ENCODE data around the gene EPHA5. TPM values are rescaled to one million over a fixed set of nuclear protein-coding genes. Genes with fewer than 3 reads are reported as not detected.

Gene EPHA5
- total and polyA plus RNA-seq, 4 donors: 0.02 to 0.15 (median 0.11) TPM; not detected in 1

GRCh38 chr4:65495439-65495838 lies 174.8 kb downstream of the EPHA5 start:
- DNase-seq: no peak
- 84 to 92% methylated on average over 1 of the region's 1 CpG for WGBS, 2 donors
- no peaks in the 10 kb centered on the region for H3K36me3 ChIP-seq (ENCODE audit: control insufficient read depth in 4 of 4, insufficient read depth in 4 of 4, low read length in 4 of 4)
- H3K27me3 ChIP-seq (ENCODE audit: control insufficient read depth in 3 of 3, insufficient read depth in 3 of 3, low read length in 2 of 3): no peaks in the 10 kb centered on the region
- no peak overlapping the region for H3K9ac ChIP-seq (ENCODE audit: insufficient read depth in 1 of 2, low read length in 2 of 2)
- H3K4me3 ChIP-seq: no peak overlapping the region
- no peak for TF ChIP-seq CTCF (IDR thresholded peaks at IDR 0.05; ENCODE audit: control extremely low read depth, extremely low read depth)
- no peaks in the 10 kb centered on the region for H3K4me1 ChIP-seq (ENCODE audit: control insufficient read depth in 5 of 5, insufficient read depth in 5 of 5, low read length in 5 of 5)
- no peak for ATAC-seq (ENCODE audit: insufficient read depth, low FRiP score)
- no peak overlapping the region for H3K27ac ChIP-seq (ENCODE audit: low read depth in 1 of 2, low read length in 1 of 2)
- peaks cover 0 to 3% (median 0%) of the 10 kb centered on the region in 4 donors for H3K9me3 ChIP-seq (ENCODE audit: control insufficient read depth in 4 of 4, insufficient read depth in 3 of 4, low read length in 3 of 4)

- Histone ChIP-seq H3K36me3 (ENCODE audit: control insufficient read depth in 4 of 4, insufficient read depth in 4 of 4, low read length in 4 of 4) (no peaks in the 10 kb centered on the region), H3K4me3 (no peak overlapping the region), H3K27me3 (ENCODE audit: control insufficient read depth in 3 of 3, insufficient read depth in 3 of 3, low read length in 2 of 3) (no peaks in the 10 kb centered on the region), H3K9ac (ENCODE audit: insufficient read depth in 1 of 2, low read length in 2 of 2) (no peak overlapping the region), H3K27ac (ENCODE audit: low read depth in 1 of 2, low read length in 1 of 2) (no peak overlapping the region), H3K9me3 (ENCODE audit: control insufficient read depth in 4 of 4, insufficient read depth in 3 of 4, low read length in 3 of 4) (peaks cover 0 to 4% (median 0%) of the 10 kb centered on the region in 4 donors), H3K4me1 (ENCODE audit: control insufficient read depth in 5 of 5, insufficient read depth in 5 of 5, low read length in 5 of 5) (no peaks in the 10 kb centered on the region)
- no peak for DNase-seq
- no peak for ATAC-seq (ENCODE audit: insufficient read depth, low FRiP score)
- no peak for TF ChIP-seq CTCF (IDR thresholded peaks at IDR 0.05; ENCODE audit: control extremely low read depth, extremely low read depth)
- 74 to 78% methylated on average over 1 of the region's 1 CpG for WGBS, 2 donors
Measured at GRCh38 chr4:65482410-65482809, 187.9 kb downstream of the EPHA5 start.

- no peaks in the 10 kb centered on the region for H3K4me1 ChIP-seq (ENCODE audit: control insufficient read depth in 5 of 5, insufficient read depth in 5 of 5, low read length in 5 of 5)
- ATAC-seq (ENCODE audit: insufficient read depth, low FRiP score): no peak
- no peaks in the 10 kb centered on the region for H3K36me3 ChIP-seq (ENCODE audit: control insufficient read depth in 4 of 4, insufficient read depth in 4 of 4, low read length in 4 of 4)
- no peak for DNase-seq
- no peaks in the 10 kb centered on the region for H3K27me3 ChIP-seq (ENCODE audit: control insufficient read depth in 3 of 3, insufficient read depth in 3 of 3, low read length in 2 of 3)
- 84 to 91% methylated on average over 5 of the region's 5 CpGs for WGBS, 2 donors
- no peak for TF ChIP-seq CTCF (IDR thresholded peaks at IDR 0.05; ENCODE audit: control extremely low read depth, extremely low read depth)
- H3K9me3 ChIP-seq (ENCODE audit: control insufficient read depth in 4 of 4, insufficient read depth in 3 of 4, low read length in 3 of 4): no peaks in the 10 kb centered on the region
- no peak overlapping the region for H3K27ac ChIP-seq (ENCODE audit: low read depth in 1 of 2, low read length in 1 of 2)
- no peak overlapping the region for H3K4me3 ChIP-seq
- no peak overlapping the region for H3K9ac ChIP-seq (ENCODE audit: insufficient read depth in 1 of 2, low read length in 2 of 2)
Measured at GRCh38 chr4:65472531-65472930, 197.8 kb downstream of the EPHA5 start.

- no peaks in the 10 kb centered on the region for H3K36me3 ChIP-seq (ENCODE audit: control insufficient read depth in 4 of 4, insufficient read depth in 4 of 4, low read length in 4 of 4)
- H3K4me1 ChIP-seq (ENCODE audit: control insufficient read depth in 5 of 5, insufficient read depth in 5 of 5, low read length in 5 of 5): no peaks in the 10 kb centered on the region
- ATAC-seq (ENCODE audit: insufficient read depth, low FRiP score) (no peak), DNase-seq (no peak)
- H3K9me3 ChIP-seq (ENCODE audit: control insufficient read depth in 4 of 4, insufficient read depth in 3 of 4, low read length in 3 of 4): peaks cover 0 to 3% (median 0%) of the 10 kb centered on the region in 4 donors
- H3K4me3 ChIP-seq: no peak overlapping the region
- WGBS, 2 donors: 29 to 78% methylated on average over 1 of the region's 1 CpG
- H3K27ac ChIP-seq (ENCODE audit: low read depth in 1 of 2, low read length in 1 of 2): no peak overlapping the region
- no peaks in the 10 kb centered on the region for H3K27me3 ChIP-seq (ENCODE audit: control insufficient read depth in 3 of 3, insufficient read depth in 3 of 3, low read length in 2 of 3)
- no peak overlapping the region for H3K9ac ChIP-seq (ENCODE audit: insufficient read depth in 1 of 2, low read length in 2 of 2)
- no peak for TF ChIP-seq CTCF (IDR thresholded peaks at IDR 0.05; ENCODE audit: control extremely low read depth, extremely low read depth)
Measured at GRCh38 chr4:65467068-65467680, 203.1 kb downstream of the EPHA5 start.
